Loucy (cell line): ENCODE data around the gene ROBO1.

Source experiments
- H2AFZ ChIP-seq: fragments of 200-600 bp; sonication (generic); 2 replicates; pipeline ENCODE4 v1.6.0; 2016; ENCODE audit warnings: antibody characterized with exemption, mild to moderate bottlenecking, low read length, moderate library complexity
- H3F3A ChIP-seq: fragments of 200-600 bp; 2 replicates; pipeline ENCODE4 v1.6.0; 2016; ENCODE audit warnings: antibody characterized with exemption, low read depth, mild to moderate bottlenecking
- H3K27me3 ChIP-seq: fragments of 200-600 bp; sonication (generic); 2 replicates; pipeline ENCODE4 v1.6.1; 2014; ENCODE audit warnings: low read length, mild to moderate bottlenecking; ENCODE audit not compliant: insufficient read depth, poor library complexity, severe bottlenecking
- H3K36me3 ChIP-seq: fragments of 200-600 bp; sonication (generic); 2 replicates; pipeline ENCODE4 v1.6.1; 2016; ENCODE audit warnings: low read length; ENCODE audit not compliant: insufficient read depth
- H3K4me1 ChIP-seq: fragments of 200-600 bp; sonication (generic); 2 replicates; pipeline ENCODE4 v1.5.1; 2014; ENCODE audit warnings: low read length, mild to moderate bottlenecking; ENCODE audit not compliant: insufficient read depth, poor library complexity, severe bottlenecking
- H3K4me2 ChIP-seq: fragments of 200-600 bp; sonication (generic); 2 replicates; pipeline ENCODE4 v1.6.0; 2014; ENCODE audit warnings: antibody characterized with exemption, low read length, low read depth, mild to moderate bottlenecking; ENCODE audit not compliant: poor library complexity, severe bottlenecking
- H3K4me3 ChIP-seq: fragments of 200-600 bp; sonication (generic); 2 replicates; pipeline ENCODE4 v1.5.1; 2014; ENCODE audit warnings: low read length, mild to moderate bottlenecking, mixed read lengths; ENCODE audit not compliant: poor library complexity, severe bottlenecking
- H3K79me2 ChIP-seq: fragments of 200-600 bp; sonication (generic); 2 replicates; pipeline ENCODE4 v1.6.1; 2014; ENCODE audit warnings: low read length; ENCODE audit not compliant: insufficient read depth
- H3K9ac ChIP-seq: fragments of 200-600 bp; sonication (generic); 2 replicates; pipeline ENCODE4 v1.6.0; 2014; ENCODE audit warnings: mild to moderate bottlenecking, low read depth, low read length, moderate library complexity; ENCODE audit not compliant: poor library complexity, severe bottlenecking
- H3K9me2 ChIP-seq: fragments of 200-600 bp; sonication (generic); replicated peaks from 2 replicates; pipeline ENCODE4 v1.6.1; 2016; ENCODE audit warnings: low read depth, low read length, mixed read lengths
- H3K9me3 ChIP-seq: fragments of 200-600 bp; sonication (generic); 2 replicates; pipeline ENCODE4 v1.6.1; 2014; ENCODE audit warnings: mild to moderate bottlenecking, antibody characterized with exemption, low read length, low read depth; ENCODE audit not compliant: insufficient read depth
- H4K20me1 ChIP-seq: fragments of 200-600 bp; sonication (generic); 2 replicates; pipeline ENCODE4 v1.6.0; 2014; ENCODE audit warnings: antibody characterized with exemption, low read length, mild to moderate bottlenecking; ENCODE audit not compliant: insufficient read depth, poor library complexity, severe bottlenecking
- CTCF ChIP-seq: fragments of 200-600 bp; sonication (generic); conservative IDR thresholded peaks from 2 replicates; pipeline ENCODE4 v1.5.1; 2014; ENCODE audit warnings: mild to moderate bottlenecking, antibody characterized with exemption, low read length
- EZH2phosphoT487 ChIP-seq: fragments of 200-600 bp; IDR thresholded peaks from 2 replicates; pipeline ENCODE4 v1.6.1; 2018; ENCODE audit warnings: antibody characterized with exemption, mild to moderate bottlenecking, moderate library complexity, borderline replicate concordance

The ROBO1 gene

GRCh38 chr3:79233431-79234060, 534.3 kb downstream of the ROBO1 start:
- no peak overlapping the region for H3K9ac ChIP-seq
- no peak for TF ChIP-seq CTCF
- no peak for TF ChIP-seq EZH2phosphoT487
- H3K4me2 ChIP-seq: no peak overlapping the region

GRCh38 chr3:79230266-79230665, 537.5 kb downstream of the ROBO1 start:
- TF ChIP-seq EZH2phosphoT487: no peak
- TF ChIP-seq CTCF: no peak
- no peaks in the 10 kb centered on the region for H3K36me3 ChIP-seq

More at GRCh38 chr3:79233431-79234060, 534.3 kb downstream of the ROBO1 start:
- H4K20me1 ChIP-seq: no peaks in the 10 kb centered on the region
- H3K27me3 ChIP-seq: no peaks in the 10 kb centered on the region
- H2AFZ ChIP-seq: no peak overlapping the region
- no peaks in the 10 kb centered on the region for H3F3A ChIP-seq
- H3K36me3 ChIP-seq: no peaks in the 10 kb centered on the region
- no peaks in the 10 kb centered on the region for H3K79me2 ChIP-seq
- H3K9me3 ChIP-seq: no peaks in the 10 kb centered on the region
- H3K4me3 ChIP-seq: no peak overlapping the region
- no peaks in the 10 kb centered on the region for H3K4me1 ChIP-seq
- no peaks in the 10 kb centered on the region for H3K9me2 ChIP-seq

GRCh38 chr3:79217096-79217495, 550.7 kb downstream of the ROBO1 start:
- TF ChIP-seq CTCF: no peak
- TF ChIP-seq EZH2phosphoT487: no peak
- no peak overlapping the region for H3K4me3 ChIP-seq
- H3K79me2 ChIP-seq: no peaks in the 10 kb centered on the region
- H2AFZ ChIP-seq: no peak overlapping the region
- H3K9me3 ChIP-seq: no peaks in the 10 kb centered on the region
- H3K36me3 ChIP-seq: no peaks in the 10 kb centered on the region
- no peaks in the 10 kb centered on the region for H3K27me3 ChIP-seq
- H3K9me2 ChIP-seq: no peaks in the 10 kb centered on the region
- H3F3A ChIP-seq: no peaks in the 10 kb centered on the region
- H3K4me1 ChIP-seq: no peaks in the 10 kb centered on the region
- no peak overlapping the region for H3K4me2 ChIP-seq
- no peaks in the 10 kb centered on the region for H4K20me1 ChIP-seq
- no peak overlapping the region for H3K9ac ChIP-seq

More at GRCh38 chr3:79230266-79230665, 537.5 kb downstream of the ROBO1 start:
- H3K4me3 ChIP-seq: no peak overlapping the region
- H3K79me2 ChIP-seq: no peaks in the 10 kb centered on the region
- no peak overlapping the region for H3K4me2 ChIP-seq
- no peak overlapping the region for H3K9ac ChIP-seq
- no peak overlapping the region for H2AFZ ChIP-seq
- H3F3A ChIP-seq: no peaks in the 10 kb centered on the region
- no peaks in the 10 kb centered on the region for H4K20me1 ChIP-seq
- H3K27me3 ChIP-seq: no peaks in the 10 kb centered on the region
- H3K9me2 ChIP-seq: no peaks in the 10 kb centered on the region
- no peaks in the 10 kb centered on the region for H3K4me1 ChIP-seq
- H3K9me3 ChIP-seq: no peaks in the 10 kb centered on the region
